EH (cell line): ENCODE measurements around the gene NET1.

Source experiments
- DNase-seq: peaks from one replicate; pipeline ENCODE4 v3.0.0-alpha.2; 2015; ENCODE audit warnings: low read depth

The NET1 gene

GRCh38 chr10:5485948-5486852, 73.8 kb downstream of the NET1 start:
- no peak for DNase-seq

- DNase-seq = no peak
Observed at GRCh38 chr10:5486853-5487235, 74.5 kb downstream of the NET1 start.

DNA sequence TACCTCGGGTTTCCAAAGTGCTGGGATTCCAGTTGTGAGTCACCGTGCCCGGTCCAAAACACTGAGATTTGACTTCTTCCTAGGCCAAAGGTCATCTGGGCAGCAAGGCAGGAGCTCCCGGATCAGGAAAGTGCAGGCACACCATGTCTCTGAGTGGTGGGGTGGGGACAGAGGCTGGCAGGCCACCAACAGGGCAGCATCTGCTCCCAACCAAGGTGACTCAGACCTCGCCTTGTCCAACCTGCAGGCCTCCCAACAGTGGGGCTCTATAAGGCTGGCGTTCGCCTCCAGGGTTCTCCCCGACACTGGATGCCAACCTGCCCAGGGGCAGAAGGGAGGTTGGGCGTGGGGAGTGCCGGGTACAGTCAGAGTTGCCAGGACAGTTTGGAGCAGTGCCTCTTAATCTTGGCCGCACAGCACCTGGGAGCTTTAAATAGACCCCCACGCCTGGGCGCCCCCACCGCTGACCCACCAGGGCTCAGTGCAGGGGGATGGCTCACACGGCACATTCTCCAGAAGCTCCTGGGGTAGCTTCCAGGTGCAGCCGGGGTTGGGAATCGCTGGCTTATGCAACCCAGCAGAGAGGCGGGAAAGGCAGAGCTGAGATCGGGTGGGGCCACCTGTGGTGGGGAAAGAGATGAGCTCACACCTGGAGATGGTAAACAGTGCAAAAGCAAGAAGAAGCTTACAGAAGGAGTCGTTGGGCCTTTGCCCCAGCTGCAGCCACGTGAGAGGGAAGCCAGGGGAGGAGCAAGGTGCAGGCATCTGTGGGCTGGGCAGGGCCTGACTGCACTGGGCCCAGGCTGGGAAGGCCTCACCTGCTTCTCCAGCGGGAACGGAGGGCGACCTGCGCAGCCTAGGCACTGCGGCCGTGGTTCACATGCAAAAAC, 76.2 kb downstream of the NET1 start:
- no peak for DNase-seq

DNA sequence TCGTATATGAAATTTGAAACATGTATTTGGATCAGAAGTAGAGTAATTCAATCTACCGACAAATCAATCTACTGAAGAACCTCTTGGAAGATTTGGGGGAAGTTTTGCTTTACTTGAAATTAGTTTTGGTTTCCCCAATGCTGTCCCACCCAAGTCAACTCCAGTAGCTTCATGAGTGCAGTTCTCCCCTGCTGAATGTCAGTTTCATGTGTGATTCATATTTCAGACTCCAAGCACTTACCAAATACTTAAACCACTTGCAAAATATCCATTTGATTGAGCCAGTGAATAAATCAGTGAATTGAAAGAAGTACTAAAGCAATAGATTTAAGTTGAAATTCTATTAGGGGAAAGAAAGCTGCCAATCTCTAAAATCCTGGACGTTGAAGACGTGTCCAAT, 77.7 kb downstream of the NET1 start:
- no peak for DNase-seq

DNA sequence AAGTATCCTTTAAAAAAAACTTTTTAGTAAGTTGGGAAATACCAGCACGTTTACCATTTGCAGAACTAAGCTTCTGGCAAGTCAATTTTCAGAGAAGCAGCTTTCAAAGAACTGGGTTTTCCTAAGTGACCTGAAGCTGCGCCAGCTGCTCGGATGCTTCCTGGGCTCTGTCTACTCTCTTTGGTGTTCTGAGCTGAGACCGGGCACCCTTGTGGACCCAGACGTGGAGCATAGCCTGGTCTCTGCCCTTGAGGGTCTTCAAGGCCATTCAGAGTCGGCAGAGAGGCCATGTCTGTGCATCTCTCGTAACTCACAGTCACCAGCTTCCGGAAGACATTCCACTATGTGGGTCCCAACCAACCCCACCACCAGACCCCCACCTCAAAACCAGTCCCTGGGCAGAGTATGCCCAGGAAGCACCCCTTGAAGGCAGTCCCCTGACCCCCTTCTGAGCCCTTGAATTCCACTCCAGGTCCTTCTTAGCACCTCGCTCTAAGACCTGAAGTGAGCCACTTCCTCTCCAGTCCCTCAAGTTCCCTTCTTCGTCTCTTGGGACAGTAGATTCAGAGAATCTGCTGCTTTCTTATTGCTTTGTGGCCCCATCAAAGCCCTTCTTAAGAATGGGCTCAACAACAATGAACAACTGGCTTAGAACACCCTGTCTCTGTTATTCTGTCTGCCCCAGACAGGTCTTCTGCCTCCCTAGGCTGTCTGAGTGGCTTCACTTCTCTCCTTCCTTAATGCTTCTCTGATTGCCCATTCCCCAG, 78.5 kb downstream of the NET1 start:
- DNase-seq = no peak

DNA sequence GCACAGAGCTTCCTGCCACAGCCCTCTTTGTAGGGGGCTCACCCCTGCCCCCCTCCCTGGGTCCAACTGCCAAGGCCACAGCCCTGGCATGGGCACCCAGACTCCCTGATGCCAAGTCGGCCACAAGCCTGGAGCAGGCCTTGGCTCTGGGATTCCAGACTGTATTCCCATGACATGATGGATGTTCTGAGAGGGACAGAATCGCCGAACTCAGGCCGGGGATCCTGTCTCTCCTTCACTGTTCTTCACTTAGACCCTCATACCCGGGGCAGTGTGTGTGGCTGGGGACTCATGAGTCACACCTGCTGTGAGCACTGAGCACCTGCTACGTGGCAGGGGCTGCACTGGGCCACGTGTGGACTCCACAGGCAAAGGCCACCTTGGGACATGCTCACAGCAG, 79.1 kb downstream of the NET1 start:
- DNase-seq = no peak

DNA sequence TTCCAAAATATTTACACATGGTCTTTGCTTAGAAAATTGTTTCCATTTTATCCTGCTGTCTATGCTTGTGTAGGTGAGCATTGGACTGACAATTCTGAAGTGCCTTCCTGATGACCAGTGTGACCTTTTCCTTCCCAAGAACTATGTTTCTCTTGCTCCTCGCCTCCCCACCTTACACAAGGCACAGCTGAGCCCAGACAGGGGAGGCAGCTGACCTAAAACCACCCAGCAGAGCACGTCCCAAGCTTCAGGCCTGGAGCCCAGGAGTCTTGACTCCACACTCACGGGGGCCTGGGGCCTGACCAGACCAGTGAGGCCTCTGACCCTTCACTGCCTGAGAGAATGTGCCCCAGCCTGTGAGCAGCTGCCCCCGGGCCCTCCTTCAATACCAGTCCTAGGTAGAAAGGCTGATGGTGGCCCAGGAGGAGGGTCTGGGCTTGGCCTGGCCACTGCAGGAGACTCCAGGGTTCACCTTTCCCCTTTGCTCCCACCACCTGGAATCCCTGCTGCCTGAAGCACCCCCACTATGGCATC, 80.0 kb downstream of the NET1 start:
- DNase-seq = no peak

DNA sequence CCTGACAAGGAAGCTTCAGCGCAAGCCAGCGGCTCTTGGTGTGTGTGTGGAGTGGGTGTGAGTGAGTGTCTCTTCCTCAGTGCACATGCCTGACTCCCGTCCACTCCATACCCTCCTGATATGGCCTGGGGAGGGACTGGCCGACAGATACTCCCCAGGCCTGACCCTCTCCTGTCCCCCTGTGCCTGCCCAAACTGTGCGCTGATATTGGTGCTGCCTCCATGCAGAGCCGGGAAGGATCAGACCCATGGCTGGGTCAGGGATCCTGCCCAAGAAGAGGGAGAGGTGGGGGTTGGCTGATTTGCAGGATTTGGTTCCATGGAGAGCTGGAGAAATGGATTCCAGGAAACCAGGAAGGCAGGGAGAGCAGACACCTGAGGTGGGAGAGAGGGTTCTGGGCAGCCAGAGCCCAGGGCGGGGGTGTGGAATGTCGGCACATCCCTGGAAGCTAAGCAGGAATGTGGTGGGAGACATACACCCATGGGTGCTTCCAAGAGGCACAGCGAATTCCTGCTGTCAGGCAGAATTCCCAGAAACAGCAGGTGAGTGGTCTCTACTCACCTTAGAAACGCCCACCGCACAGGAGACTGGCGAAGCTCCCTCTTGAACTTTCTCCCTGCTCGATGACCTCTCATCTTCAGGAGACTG, 80.7 kb downstream of the NET1 start:
- no peak for DNase-seq

DNA sequence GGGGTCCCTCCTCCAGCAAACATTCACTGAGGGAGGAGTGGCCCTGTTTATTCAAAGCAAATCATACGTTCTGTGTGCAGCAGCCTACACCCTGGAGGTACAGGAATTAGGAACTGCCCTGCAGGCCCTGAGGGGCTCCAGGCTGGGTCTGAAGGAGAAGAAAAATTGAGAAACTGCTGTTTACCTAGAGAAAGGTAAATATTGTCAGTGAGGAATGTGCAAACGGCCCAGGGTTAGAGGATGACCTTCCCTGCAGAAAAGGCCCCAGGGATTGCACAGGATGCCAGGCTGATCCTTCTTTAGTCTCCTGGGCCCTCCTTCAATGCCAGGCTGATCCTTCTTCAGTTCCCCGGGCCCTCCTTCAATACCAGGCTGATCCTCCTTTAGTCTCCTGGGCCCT, 81.3 kb downstream of the NET1 start:
- no peak for DNase-seq

- no peak for DNase-seq
Observed at GRCh38 chr10:5494611-5495010, 82.3 kb downstream of the NET1 start.

- DNase-seq = no peak
Observed at GRCh38 chr10:5496261-5497250, 84.2 kb downstream of the NET1 start.

DNA sequence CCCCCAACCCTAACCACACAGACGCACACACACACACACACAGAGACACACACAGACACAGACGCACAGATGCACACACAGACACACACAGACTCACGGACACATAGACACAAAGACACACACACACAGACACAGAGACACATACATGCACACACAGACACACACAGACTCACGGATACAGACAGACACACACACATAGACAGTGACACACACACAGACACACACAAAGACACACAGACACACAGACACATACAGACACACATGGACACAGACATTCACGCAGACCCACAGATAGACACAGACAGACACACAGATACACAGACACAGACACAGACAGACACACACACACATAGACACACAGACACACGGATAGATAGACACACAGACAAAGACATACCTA, 84.9 kb downstream of the NET1 start:
- DNase-seq = no peak

DNA sequence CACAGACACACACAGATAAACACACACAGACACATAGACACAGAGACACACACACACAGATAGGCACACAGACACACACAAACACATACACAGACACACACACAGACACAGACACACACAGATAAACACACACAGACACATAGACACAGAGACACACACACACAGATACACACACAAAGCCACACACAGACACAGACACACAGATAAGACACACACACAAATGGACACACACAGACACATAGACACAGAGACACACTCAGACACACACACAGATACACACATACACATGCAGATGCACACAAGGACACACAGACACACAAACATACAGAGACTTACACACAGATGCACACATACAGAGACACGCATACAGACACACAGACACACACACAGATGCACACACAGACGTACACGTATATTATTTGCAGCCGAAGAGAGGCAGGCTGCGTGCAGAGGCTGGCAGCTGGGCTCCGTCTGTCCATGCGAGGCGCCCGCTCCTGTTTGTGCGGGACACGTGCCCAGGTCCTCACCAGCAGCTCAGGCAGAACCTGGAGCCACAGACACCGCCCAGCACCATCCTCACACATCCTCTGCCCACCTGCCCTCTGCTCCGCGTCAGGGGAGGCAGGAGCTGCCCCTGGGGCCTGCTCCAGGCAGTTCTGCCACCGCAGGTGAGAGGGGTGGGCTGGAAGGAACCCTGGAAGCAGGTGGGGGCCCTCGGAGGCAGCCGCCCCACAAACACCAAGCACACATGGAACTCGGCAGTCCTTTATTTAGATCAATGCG, 85.8 kb downstream of the NET1 start:
- DNase-seq = no peak

DNA sequence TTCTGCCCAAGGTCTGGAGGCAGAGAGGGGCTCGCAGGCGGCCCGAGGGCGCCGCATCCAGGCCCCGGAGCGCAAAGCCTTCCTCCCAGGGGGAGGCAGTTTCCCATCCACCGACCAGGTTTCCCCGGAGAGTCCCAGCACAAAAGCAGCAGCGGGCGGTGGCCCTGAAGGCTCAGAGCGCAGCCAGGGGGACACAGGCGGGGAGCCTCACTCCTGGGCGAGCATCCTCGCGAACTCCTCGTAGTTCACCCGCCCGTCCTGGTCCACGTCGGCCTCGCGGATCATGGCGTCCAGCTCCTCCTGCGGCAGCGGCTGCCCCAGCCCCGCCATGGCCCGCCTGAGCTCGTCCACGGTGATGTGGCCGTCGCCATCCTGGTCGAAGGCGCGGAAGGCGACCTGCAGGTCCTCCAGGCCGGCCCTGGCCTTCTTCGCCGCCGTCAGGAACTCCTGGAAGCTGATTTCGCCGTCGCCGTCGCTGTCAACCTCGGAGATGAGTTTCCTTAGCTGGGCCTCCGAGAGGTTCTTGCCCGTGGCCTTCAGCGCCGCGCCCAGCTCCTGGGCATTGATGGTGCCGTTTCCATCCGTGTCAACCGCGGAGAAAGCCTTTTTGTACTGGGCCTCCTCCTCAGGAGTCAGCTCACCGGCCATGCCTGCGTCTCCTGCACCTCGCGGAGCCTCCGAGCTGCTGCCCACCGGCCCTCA, 86.6 kb downstream of the NET1 start:
- DNase-seq = no peak

GRCh38 chr10:5499493-5500140, 87.3 kb downstream of the NET1 start, which contains the start of gene CALML5:
Gene CALML5 (minus strand): TSS chr10:5499570. CDS start chr10:5499438, 132 bp downstream.
- DNase-seq = no peak

DNA sequence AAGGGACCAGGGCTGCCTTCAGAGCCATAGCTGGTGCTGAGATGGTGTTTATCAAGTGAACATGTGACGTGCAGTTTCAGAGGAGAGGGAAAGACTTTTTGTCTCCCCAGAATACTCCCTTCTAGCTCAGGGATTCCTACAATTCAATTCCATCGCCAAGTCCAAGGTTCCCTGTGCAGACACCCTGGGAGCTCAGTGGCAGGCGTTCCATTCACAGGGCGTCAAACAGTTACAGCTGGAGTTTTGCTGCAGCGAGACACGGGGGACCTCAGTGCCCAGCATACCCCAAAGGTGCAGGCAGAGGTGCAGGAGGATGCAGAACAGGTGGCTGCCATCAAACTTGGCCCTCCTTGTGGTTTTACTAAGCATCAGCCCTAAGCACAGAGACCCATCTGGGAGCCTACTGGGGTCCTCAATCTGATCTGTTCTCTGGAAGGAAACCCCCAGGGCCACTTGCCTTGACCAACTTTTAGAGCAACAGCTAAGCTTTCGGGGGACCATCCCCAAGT, 87.9 kb downstream of the NET1 start:
- no peak for DNase-seq

DNA sequence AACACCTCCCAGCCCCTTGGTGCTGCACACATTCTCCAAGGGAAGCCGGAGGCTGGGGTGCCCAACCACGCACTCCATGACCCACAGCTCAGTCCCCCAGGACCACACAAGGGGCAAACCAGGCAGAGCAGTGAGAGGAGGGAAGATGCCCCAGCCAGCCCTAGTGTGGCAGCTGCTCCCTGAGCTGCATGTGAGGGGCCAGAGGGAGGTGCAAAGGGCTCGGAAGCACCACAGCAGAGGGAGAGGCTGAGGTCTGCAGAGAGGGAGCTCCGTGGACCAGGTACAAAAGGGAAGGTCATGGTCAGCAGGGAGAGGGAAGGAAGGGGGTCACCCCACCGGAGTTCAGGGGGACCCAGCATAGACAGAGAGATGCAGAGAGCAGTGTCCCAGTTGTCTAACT, 88.6 kb downstream of the NET1 start:
- DNase-seq = no peak

- DNase-seq = no peak
Observed at GRCh38 chr10:5502061-5502521, 89.7 kb downstream of the NET1 start.
